Panc1 (cell line): ENCODE data around the gene SSX5. TPM values are rescaled to one million over a fixed set of nuclear protein-coding genes. Genes with fewer than 3 reads are reported as not detected.

Experiments used
- ATAC-seq: fragments of 200-7000 bp; cut with Tn5 transposase; 2 replicates; pipeline ENCODE4 v1.9.1; 2020; ENCODE audit warnings: mild to moderate bottlenecking, moderate library complexity
- BruUV-seq: library from RNA; stranded (reverse); fragments of 400-500 nt; replicated peaks from 2 replicates; lab custom pipeline; 2021; lab: Mats Ljungman, UMichigan
- CTCF ChIA-PET: fragments of 300-600 bp; sonication (Branson Sonifier 250); formaldehyde crosslinking; loops from one replicate; lab custom pipeline; 2022; ENCODE audit warnings: antibody characterized with exemption; lab: Charles Lee
- POLR2A ChIA-PET: fragments of 300-600 bp; sonication (Branson Sonifier 250); formaldehyde crosslinking; loops from one replicate; lab custom pipeline; 2022; ENCODE audit warnings: antibody characterized with exemption; lab: Charles Lee
- DNase-seq: peaks from one replicate; pipeline ENCODE4 v3.0.0-alpha.2; 2010; ENCODE audit warnings: low read depth, low spot score
- H3K27ac ChIP-seq: 2 replicates; pipeline ENCODE4 v1.5.1; 2011; ENCODE audit warnings: mild to moderate bottlenecking, low read length, inconsistent platforms
- H3K27me3 ChIP-seq: fragments of 200-500 bp; sonication (Bioruptor generic); 2 replicates; pipeline ENCODE4 v1.6.0; 2014; ENCODE audit warnings: low read length, inconsistent platforms; ENCODE audit not compliant: control insufficient read depth, insufficient read depth
- H3K36me3 ChIP-seq: fragments of 200-500 bp; sonication (Bioruptor generic); 2 replicates; pipeline ENCODE4 v1.5.1; 2014; ENCODE audit warnings: inconsistent platforms, mild to moderate bottlenecking, low read length, moderate library complexity; ENCODE audit not compliant: control insufficient read depth, insufficient read depth
- H3K4me1 ChIP-seq: 2 replicates; pipeline ENCODE4 v1.5.1; 2011; ENCODE audit warnings: inconsistent platforms, mild to moderate bottlenecking, low read length, moderate library complexity; ENCODE audit not compliant: control insufficient read depth, insufficient read depth
- H3K4me3 ChIP-seq, 2 experiments: 2 replicates each; pipeline ENCODE4 v1.5.1; 2011 to 2012; ENCODE audit warnings: low read depth in 2 of 2, low read length in 2 of 2, mild to moderate bottlenecking in 2 of 2, inconsistent platforms in 1 of 2, moderate library complexity in 1 of 2
- H3K9me3 ChIP-seq: fragments of 200-500 bp; sonication (Bioruptor generic); 2 replicates; pipeline ENCODE4 v1.5.1; 2014; ENCODE audit warnings: low read depth, mild to moderate bottlenecking, inconsistent platforms, low read length, moderate library complexity; ENCODE audit not compliant: control insufficient read depth, insufficient read depth
- POLR2AphosphoS5 ChIP-seq: IDR thresholded peaks from 2 replicates; pipeline ENCODE4 v1.6.1; 2012; ENCODE audit warnings: mild to moderate bottlenecking, low read depth, low read length, moderate library complexity
- SIN3A ChIP-seq: IDR thresholded peaks from 2 replicates; pipeline ENCODE4 v1.6.1; 2012; ENCODE audit warnings: low read depth, mild to moderate bottlenecking, low read length, moderate library complexity, borderline replicate concordance; ENCODE audit not compliant: insufficient read depth
- TCF7L2 ChIP-seq: IDR thresholded peaks from 2 replicates; pipeline ENCODE4 v1.6.1; 2011; ENCODE audit warnings: mild to moderate bottlenecking, low read depth, low read length, inconsistent platforms
- in situ Hi-C: cut with HindIII; loops from 2 replicates; pipeline ENCODE4 v1.10.0; 2016; ENCODE audit warnings: low sequenced_read_pairs, low pct_unique_long_range_greater_than_20kb
- intact Hi-C: fragments of 100-400 bp; cut with micrococcal nuclease; formaldehyde crosslinking; loops from one replicate; pipeline ENCODE4 v1.10.0; 2022; ENCODE audit not compliant: unreplicated experiment
- total RNA-seq: library from RNA; stranded (reverse); gene quantifications from one replicate; pipeline ENCODE4 v1.2.1, GENCODE V29; 2021; ENCODE audit not compliant: unreplicated experiment
- TF ChIP-seq, protein P1 (sequence below): fragments of 450-650 bp; IDR thresholded peaks from 2 replicates; pipeline ENCODE4 v1.5.1; 2017; ENCODE audit warnings: mild to moderate bottlenecking
- TF ChIP-seq, protein P2 (sequence below), 2 experiments: IDR thresholded peaks; 2 replicates each; pipeline ENCODE4 v1.6.1; 2011 to 2012; ENCODE audit warnings: low read depth in 2 of 2, control low read depth in 1 of 2, low read length in 1 of 2, mild to moderate bottlenecking in 1 of 2, moderate library complexity in 1 of 2; ENCODE audit not compliant: insufficient read depth in 1 of 2

Gene SSX5
- total RNA-seq, 1 experiment from 2014 or later = not detected

DNA sequence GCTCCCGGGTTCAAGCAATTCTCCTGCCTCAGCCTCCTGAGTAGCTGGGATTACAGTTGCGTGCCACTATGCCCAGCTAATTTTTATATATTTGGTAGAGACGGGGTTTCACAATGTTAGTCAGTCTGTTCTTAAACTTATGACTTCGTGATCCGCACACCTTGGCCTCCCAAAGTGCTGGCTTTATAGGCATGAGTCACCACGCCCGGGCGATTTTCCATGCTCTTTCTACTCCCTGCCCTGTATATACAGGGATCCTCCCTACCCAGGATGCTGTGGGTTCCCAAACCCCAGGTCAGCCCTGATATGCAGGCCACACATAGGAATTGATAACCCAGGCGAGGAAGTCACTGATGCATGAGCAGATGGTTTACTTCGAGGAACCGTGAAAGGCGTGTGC, 31.4 kb downstream of the SSX5 start:
- POLR2A ChIA-PET = no interaction called here
- no peaks in the 10 kb centered on the region for H3K36me3 ChIP-seq
- CTCF ChIA-PET = no interaction called here
- intact Hi-C loops = no loop called here
- BruUV-seq = no TSS peak
- H3K9me3 ChIP-seq = no peaks in the 10 kb centered on the region
- H3K4me3 ChIP-seq = no peak overlapping the region
- H3K27me3 ChIP-seq = no peaks in the 10 kb centered on the region
- in situ Hi-C loops = no loop called here
- no peaks in the 10 kb centered on the region for H3K4me1 ChIP-seq
- ATAC-seq (no peak), DNase-seq (no peak)
- TF ChIP-seq, protein P1, sequence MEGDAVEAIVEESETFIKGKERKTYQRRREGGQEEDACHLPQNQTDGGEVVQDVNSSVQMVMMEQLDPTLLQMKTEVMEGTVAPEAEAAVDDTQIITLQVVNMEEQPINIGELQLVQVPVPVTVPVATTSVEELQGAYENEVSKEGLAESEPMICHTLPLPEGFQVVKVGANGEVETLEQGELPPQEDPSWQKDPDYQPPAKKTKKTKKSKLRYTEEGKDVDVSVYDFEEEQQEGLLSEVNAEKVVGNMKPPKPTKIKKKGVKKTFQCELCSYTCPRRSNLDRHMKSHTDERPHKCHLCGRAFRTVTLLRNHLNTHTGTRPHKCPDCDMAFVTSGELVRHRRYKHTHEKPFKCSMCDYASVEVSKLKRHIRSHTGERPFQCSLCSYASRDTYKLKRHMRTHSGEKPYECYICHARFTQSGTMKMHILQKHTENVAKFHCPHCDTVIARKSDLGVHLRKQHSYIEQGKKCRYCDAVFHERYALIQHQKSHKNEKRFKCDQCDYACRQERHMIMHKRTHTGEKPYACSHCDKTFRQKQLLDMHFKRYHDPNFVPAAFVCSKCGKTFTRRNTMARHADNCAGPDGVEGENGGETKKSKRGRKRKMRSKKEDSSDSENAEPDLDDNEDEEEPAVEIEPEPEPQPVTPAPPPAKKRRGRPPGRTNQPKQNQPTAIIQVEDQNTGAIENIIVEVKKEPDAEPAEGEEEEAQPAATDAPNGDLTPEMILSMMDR = no peak
- no peak for TF ChIP-seq SIN3A
- TF ChIP-seq TCF7L2 = no peak
- TF ChIP-seq, protein P2, sequence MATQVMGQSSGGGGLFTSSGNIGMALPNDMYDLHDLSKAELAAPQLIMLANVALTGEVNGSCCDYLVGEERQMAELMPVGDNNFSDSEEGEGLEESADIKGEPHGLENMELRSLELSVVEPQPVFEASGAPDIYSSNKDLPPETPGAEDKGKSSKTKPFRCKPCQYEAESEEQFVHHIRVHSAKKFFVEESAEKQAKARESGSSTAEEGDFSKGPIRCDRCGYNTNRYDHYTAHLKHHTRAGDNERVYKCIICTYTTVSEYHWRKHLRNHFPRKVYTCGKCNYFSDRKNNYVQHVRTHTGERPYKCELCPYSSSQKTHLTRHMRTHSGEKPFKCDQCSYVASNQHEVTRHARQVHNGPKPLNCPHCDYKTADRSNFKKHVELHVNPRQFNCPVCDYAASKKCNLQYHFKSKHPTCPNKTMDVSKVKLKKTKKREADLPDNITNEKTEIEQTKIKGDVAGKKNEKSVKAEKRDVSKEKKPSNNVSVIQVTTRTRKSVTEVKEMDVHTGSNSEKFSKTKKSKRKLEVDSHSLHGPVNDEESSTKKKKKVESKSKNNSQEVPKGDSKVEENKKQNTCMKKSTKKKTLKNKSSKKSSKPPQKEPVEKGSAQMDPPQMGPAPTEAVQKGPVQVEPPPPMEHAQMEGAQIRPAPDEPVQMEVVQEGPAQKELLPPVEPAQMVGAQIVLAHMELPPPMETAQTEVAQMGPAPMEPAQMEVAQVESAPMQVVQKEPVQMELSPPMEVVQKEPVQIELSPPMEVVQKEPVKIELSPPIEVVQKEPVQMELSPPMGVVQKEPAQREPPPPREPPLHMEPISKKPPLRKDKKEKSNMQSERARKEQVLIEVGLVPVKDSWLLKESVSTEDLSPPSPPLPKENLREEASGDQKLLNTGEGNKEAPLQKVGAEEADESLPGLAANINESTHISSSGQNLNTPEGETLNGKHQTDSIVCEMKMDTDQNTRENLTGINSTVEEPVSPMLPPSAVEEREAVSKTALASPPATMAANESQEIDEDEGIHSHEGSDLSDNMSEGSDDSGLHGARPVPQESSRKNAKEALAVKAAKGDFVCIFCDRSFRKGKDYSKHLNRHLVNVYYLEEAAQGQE (IDR thresholded peaks at IDR 0.05; ENCODE audit: insufficient read depth in 1 of 2, low read depth in 2 of 2, low read length in 1 of 2) = no peak
- no peak for TF ChIP-seq POLR2AphosphoS5
- H3K27ac ChIP-seq = no peak overlapping the region

DNA sequence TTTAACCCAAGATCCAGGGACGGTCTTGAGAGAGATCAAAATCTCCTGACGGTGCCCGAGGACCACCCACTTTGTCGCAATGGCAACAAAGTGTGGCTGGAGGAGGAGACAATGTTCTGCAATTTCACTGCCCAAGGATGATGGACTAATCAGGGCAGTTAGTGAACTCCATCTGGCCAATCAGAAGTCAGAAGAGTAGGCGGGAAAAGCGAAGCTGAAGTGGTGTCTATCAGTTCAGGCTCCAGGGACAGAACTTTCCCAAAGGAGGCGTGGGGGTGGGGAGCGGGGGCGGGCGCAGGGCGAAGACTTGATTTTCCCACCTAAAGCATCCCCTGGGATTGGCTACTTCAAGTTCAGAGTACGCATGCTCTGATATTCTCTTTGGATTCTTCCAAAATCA, 40.6 kb downstream of the SSX5 start:
- in situ Hi-C loops (no loop called here), intact Hi-C loops (no loop called here)
- POLR2A ChIA-PET = no interaction called here
- H3K4me3 ChIP-seq = no peak overlapping the region
- ATAC-seq (no peak), DNase-seq (no peak)
- CTCF ChIA-PET = no interaction called here
- no TSS peak for BruUV-seq
- no peaks in the 10 kb centered on the region; the same call in 1 of the 2 replicates for H3K27me3 ChIP-seq
- no peaks in the 10 kb centered on the region for H3K36me3 ChIP-seq
- H3K9me3 ChIP-seq = no peaks in the 10 kb centered on the region
- no peak for TF ChIP-seq POLR2AphosphoS5
- TF ChIP-seq, protein P2 (IDR thresholded peaks at IDR 0.05; ENCODE audit: insufficient read depth in 1 of 2, low read depth in 2 of 2, low read length in 1 of 2) = no peak
- no peak for TF ChIP-seq TCF7L2
- TF ChIP-seq SIN3A = no peak
- TF ChIP-seq, protein P1 = no peak
- H3K4me1 ChIP-seq = no peaks in the 10 kb centered on the region
- no peak overlapping the region for H3K27ac ChIP-seq
